GM12864 (cell line): Measurements from ENCODE around the gene C2CD2.
A peak's percentile ranks its signal among the peaks of the same experiment; 100 is the strongest.

Experiments
- DNase-seq: peaks from one replicate; pipeline ENCODE4 v3.0.0-alpha.2; 2011; ENCODE audit warnings: low read depth
- H3K4me3 ChIP-seq: 2 replicates; pipeline ENCODE4 v1.5.1; 2011; ENCODE audit warnings: mild to moderate bottlenecking, low read depth, low read length, control low read depth
- TF ChIP-seq, protein P1 (sequence below): IDR thresholded peaks from 2 replicates; pipeline ENCODE4 v1.5.1; 2011; ENCODE audit warnings: low read depth, mild to moderate bottlenecking, moderate library complexity, low read length, control low read depth, inconsistent platforms; ENCODE audit errors: missing control alignments

The C2CD2 gene

GRCh38 chr21:41864311-41865001, 89.4 kb downstream of the C2CD2 start:
- H3K4me3 ChIP-seq: peak overlapping the region; percentile 46
- TF ChIP-seq, protein P1, sequence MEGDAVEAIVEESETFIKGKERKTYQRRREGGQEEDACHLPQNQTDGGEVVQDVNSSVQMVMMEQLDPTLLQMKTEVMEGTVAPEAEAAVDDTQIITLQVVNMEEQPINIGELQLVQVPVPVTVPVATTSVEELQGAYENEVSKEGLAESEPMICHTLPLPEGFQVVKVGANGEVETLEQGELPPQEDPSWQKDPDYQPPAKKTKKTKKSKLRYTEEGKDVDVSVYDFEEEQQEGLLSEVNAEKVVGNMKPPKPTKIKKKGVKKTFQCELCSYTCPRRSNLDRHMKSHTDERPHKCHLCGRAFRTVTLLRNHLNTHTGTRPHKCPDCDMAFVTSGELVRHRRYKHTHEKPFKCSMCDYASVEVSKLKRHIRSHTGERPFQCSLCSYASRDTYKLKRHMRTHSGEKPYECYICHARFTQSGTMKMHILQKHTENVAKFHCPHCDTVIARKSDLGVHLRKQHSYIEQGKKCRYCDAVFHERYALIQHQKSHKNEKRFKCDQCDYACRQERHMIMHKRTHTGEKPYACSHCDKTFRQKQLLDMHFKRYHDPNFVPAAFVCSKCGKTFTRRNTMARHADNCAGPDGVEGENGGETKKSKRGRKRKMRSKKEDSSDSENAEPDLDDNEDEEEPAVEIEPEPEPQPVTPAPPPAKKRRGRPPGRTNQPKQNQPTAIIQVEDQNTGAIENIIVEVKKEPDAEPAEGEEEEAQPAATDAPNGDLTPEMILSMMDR: no peak
- peak; percentile 47 for DNase-seq

DNA sequence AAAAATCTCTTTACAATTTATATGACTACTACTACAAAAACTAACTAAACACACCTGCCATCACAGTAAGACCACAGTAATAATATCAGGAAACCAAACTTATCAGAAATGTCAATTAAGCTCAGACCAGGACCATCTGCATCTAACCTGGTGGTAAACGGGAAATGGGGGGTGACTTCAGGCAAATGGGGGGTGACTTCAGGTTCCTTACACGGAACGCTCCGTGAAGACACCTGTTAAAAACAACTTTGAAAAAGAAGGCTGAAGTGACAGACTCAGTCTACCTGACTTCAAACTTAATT, 90.4 kb downstream of the C2CD2 start:
- H3K4me3 ChIP-seq: peak overlapping the region; percentile 48; the same call in 1 of the 2 replicates
- TF ChIP-seq, protein P1: no peak
- peak; percentile 44 for DNase-seq

DNA sequence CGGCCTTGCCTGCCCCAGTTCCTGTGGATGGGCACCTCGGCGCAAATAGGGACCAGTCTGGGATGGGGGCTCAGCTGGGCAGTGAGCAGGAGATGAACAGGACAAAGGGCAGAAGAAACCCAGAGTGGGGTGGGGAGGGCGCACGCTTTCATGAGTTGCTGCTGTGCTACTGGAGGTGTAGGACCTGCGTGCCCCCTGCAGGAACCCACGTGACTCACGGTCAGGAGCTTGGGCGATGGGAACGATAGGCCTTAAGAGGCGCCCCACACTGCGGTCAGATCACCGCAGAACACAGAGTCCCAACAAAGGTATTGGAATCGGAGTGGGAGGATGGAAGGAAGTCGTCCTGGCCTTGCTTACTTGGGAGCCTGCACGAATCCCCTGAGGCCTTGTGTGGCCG, 91.8 kb downstream of the C2CD2 start:
- TF ChIP-seq, protein P1: peak; percentile 17
- no peak for DNase-seq

DNA sequence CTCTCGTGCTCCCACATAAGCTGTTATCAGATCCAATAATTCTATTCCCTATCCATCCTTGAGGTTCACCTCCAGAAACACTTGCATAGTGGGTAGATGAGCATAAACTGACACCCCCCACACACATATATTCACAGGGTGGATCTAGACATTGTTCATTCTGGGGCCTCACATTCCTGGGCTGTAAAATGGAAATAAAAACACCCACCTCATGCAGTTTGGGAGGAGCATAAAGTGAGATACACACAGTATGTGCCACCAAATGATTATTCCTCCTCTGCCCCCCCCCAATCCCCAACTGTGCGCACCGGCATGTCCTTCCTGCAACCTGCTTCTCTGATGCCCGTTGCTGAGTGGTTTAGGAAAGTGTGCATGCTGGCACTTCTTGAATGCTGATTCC, 92.6 kb downstream of the C2CD2 start:
- H3K4me3 ChIP-seq: no peak overlapping the region
- TF ChIP-seq, protein P1: no peak
- DNase-seq: no peak

More for the DNA sequence above, 91.8 kb downstream of the C2CD2 start:
- peak overlapping the region; percentile 48 for H3K4me3 ChIP-seq

DNA sequence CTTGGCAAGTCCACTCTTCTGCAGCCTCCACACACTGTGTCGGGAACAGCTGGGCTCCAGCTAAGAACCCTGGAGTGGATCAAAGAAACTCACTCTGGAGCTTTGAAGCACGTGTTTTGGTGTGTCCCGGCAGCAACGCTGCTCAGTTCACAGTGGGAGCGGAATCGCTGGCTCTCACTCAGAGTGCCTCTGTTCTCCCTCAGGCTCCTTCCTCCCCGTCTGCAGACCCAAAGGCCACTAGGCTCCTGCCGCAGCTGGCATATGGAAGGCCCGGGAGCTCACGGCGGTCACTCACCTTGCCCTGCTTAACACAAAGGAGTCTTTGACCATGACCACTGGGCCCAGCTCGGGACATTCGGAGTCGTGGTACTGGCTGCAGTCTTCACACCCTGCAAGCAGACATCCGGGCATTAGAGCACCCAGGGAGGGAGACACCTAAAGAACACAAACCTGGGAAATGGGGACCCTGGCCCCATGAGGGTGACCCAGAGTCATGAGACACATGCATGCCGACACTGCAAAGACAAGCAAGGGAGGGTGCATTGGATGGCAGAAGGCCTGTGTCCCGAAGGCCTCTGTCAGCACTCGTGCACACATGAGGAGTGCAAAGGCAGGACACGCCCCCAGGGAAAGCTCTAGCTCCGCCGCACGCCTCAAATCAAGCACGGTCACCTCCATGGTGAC, 94.4 kb downstream of the C2CD2 start:
- TF ChIP-seq, protein P1: no peak
- H3K4me3 ChIP-seq: no peak overlapping the region
- no peak for DNase-seq

DNA sequence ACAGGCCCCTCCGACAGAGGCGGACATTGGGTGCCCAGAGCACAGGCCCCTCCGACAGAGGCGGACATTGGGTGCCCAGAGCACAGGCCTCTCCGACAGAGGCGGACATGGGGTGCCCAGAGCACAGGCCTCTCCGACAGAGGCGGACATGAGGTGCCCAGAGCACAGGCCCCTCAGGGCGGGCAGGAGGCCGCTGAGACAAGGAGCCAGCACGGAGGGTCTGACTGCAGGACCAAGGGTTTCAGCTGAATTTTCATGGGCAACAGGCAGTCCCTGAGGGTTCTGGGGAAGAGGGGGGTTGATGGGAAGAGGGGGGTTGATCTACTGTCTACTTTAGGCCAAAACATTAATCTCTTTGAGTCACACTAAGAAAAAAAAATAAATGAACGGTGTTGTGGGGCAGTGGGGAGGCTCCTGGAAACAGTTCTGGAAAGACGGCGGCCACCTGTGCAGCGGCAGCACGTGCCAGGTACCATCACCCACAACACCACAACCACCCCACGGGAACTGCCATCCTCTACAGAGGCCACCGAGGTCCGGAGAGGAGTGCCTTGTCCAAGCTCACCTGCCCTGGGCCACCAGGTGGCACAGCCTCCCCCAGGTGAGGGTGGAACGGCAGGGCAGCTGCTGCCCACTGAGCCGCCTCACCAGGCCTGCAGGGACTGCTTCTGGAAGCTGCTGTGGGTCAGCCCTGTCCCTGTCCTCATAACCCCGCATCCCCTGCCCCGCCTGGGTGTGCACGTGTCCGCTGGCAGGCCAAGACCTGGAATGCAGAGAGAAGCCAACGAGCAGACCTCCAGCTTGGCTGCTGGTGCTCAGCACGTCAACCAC, 95.1 kb downstream of the C2CD2 start:
- DNase-seq: no peak
- TF ChIP-seq, protein P1: no peak
- no peak overlapping the region for H3K4me3 ChIP-seq
